BJ (cell line): ENCODE measurements around the gene SPTBN5. TPM values are rescaled to one million over a fixed set of nuclear protein-coding genes. Genes with fewer than 3 reads are reported as not detected.

Experiments
- CTCF ChIA-PET: fragments of 350-600 bp; formaldehyde crosslinking; extraction: SDS; loops from one replicate; lab custom pipeline; 2021; ENCODE audit warnings: antibody characterized with exemption, inconsistent platforms; lab: Yijun Ruan, JAX
- POLR2A ChIA-PET: fragments of 300-600 bp; sonication (Branson Sonifier 250); formaldehyde crosslinking; extraction: SDS; loops from one replicate; lab custom pipeline; 2021; ENCODE audit warnings: antibody characterized with exemption; lab: Charles Lee
- DNase-seq: peaks from one replicate; pipeline ENCODE4 v3.0.0-alpha.2; 2011; ENCODE audit warnings: low read depth
- H3K27me3 ChIP-seq: 2 replicates; pipeline ENCODE4 v1.6.0; 2011; ENCODE audit warnings: low read length; ENCODE audit not compliant: control insufficient read depth, insufficient read depth
- H3K36me3 ChIP-seq: 2 replicates; pipeline ENCODE4 v1.5.1; 2011; ENCODE audit warnings: low read length; ENCODE audit not compliant: control insufficient read depth, insufficient read depth
- H3K4me3 ChIP-seq: 2 replicates; pipeline ENCODE4 v1.5.1; 2011; ENCODE audit warnings: low read depth, mild to moderate bottlenecking, control low read depth, low read length
- CTCF ChIP-seq: IDR thresholded peaks from 2 replicates; pipeline ENCODE4 v1.5.1; 2011; ENCODE audit warnings: low read depth, mild to moderate bottlenecking, control low read depth, inconsistent platforms, low read length, moderate library complexity; ENCODE audit not compliant: insufficient read depth
- polyA plus RNA-seq: library from polyadenylated mRNA; depleted of rRNA; stranded (reverse); fragments of >200 nt; gene quantifications from 2 replicates; pipeline ENCODE4 v1.2.3, GENCODE V29; 2011

The SPTBN5 gene
- polyA plus RNA-seq, 1 experiment: 0.04 TPM

GRCh38 chr15:41932101-41932500, 38.2 kb upstream of the SPTBN5 start:
- POLR2A ChIA-PET: no interaction called here
- no peaks in the 10 kb centered on the region; the same call in 1 of the 2 replicates for H3K36me3 ChIP-seq
- no peak for TF ChIP-seq CTCF
- H3K4me3 ChIP-seq: no peak overlapping the region
- CTCF ChIA-PET: no interaction called here
- H3K27me3 ChIP-seq: no peaks in the 10 kb centered on the region
- no peak for DNase-seq

GRCh38 chr15:41930867-41931222, 37.0 kb upstream of the SPTBN5 start:
- ChIA-PET POLR2A (no interaction called here), CTCF (interaction anchor here (0.7 to 1.0 kb wide), 3 partner anchors 13 to 42 kb away, joined by 3 read pairs; no protein-coding TSS in a partner anchor)
- TF ChIP-seq CTCF: no peak
- Histone ChIP-seq H3K4me3 (no peak overlapping the region), H3K27me3 (no peaks in the 10 kb centered on the region), H3K36me3 (no peaks in the 10 kb centered on the region)
- DNase-seq: no peak

GRCh38 chr15:41930221-41930866, 36.5 kb upstream of the SPTBN5 start:
- peak; percentile 29; the same call in 1 of the 2 replicates for TF ChIP-seq CTCF
- ChIA-PET POLR2A (no interaction called here), CTCF (interaction anchor here (0.6 to 1.0 kb wide), 2 partner anchors 13 to 43 kb away, joined by 3 read pairs; no protein-coding TSS in a partner anchor)
- Histone ChIP-seq H3K4me3 (no peak overlapping the region), H3K36me3 (no peaks in the 10 kb centered on the region), H3K27me3 (no peaks in the 10 kb centered on the region)
- peak; percentile 95 for DNase-seq

GRCh38 chr15:41928637-41929620, 35.1 kb upstream of the SPTBN5 start:
- POLR2A ChIA-PET: no interaction called here
- no peak for DNase-seq
- H3K36me3 ChIP-seq: no peaks in the 10 kb centered on the region
- H3K27me3 ChIP-seq: no peaks in the 10 kb centered on the region
- TF ChIP-seq CTCF: no peak
- H3K4me3 ChIP-seq: no peak overlapping the region
- CTCF ChIA-PET: interaction anchor here (0.9 to 1.4 kb wide), 3 partner anchors 16 to 61 kb away, joined by 3 to 5 read pairs (median 3); partner anchors contain the start of gene EHD4

GRCh38 chr15:41928100-41928499, 34.2 kb upstream of the SPTBN5 start:
- ChIA-PET CTCF (interaction anchor here (0.9 to 1.4 kb wide), 3 partner anchors 16 to 62 kb away, joined by 3 to 5 read pairs (median 3); partner anchors contain the start of gene EHD4), POLR2A (no interaction called here)
- H3K27me3 ChIP-seq: no peaks in the 10 kb centered on the region
- DNase-seq: no peak
- H3K4me3 ChIP-seq: no peak overlapping the region
- TF ChIP-seq CTCF: no peak
- no peaks in the 10 kb centered on the region for H3K36me3 ChIP-seq
